Measurements from ENCODE around the gene CORO1C.
"Not testable (repeated sequence)": the region's sequence is repeated elsewhere in the genome, so short reads cannot be mapped to it uniquely, and the experiment has no call there.

Gene CORO1C

GRCh38 chr12:108731105-108731865 lies at the start of gene CORO1C:
Gene CORO1C (minus strand): TSS chr12:108731518. CDS start chr12:108701318, 30,200 bp downstream.
- Histone ChIP-seq H3K36me3 (replicated peaks) (no peaks in the 10 kb centered on the region), H3K9me3 (no peaks in the 10 kb centered on the region), H3K4me3 (peak within 1 kb of the TSS; percentile 67), H3K27me3 (ENCODE audit: low read depth) (no peaks in the 10 kb centered on the region), H3K4me1 (peaks cover 20% of the 10 kb centered on the region)
- in situ Hi-C loops (cut with MboI; ENCODE audit: low sequenced_read_pairs) = no loop called here
- DNase-seq (ENCODE audit: low spot score in 2 of 2) = peak; percentile 85 to 98

DNA sequence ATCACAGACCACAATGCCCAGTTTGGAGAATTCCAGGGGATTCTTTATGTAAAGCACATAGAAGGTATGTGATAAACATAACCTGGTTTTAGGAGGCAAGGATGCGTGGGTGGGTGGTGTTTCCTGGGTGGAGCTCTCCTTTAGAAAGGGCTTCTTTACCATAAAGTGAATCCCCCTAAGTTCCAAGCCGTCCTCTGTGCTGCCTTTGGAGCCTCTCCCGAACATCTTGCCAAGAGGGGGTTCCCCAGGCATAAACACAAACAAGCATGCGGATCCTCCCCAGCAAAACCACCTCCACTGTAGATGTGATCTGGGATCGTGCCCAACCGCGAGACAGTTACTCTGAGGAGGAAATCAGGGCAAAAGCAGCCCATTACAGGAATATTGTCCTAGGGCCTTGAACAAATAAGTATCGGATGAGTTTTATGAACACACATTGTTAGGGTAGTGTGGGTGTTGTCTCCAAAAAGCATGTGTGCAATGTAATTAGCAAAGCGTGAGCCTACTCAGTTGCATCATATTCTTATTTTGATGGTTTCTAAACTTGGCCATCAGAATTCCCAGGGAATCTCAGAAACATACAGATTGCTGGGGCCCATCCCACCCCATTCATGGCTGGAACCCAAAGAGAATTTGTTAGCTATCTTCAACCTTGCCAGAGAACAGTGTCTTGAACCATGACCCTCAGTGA lies 48.8 kb upstream of the CORO1C start:
- H3K27me3 ChIP-seq (ENCODE audit: low read depth) = peaks cover 2% of the 10 kb centered on the region; the same call in 1 of the 2 replicates
- no peaks in the 10 kb centered on the region for H3K36me3 ChIP-seq (replicated peaks)
- H3K4me1 ChIP-seq = no peaks in the 10 kb centered on the region
- no peak for DNase-seq (ENCODE audit: low spot score in 2 of 2)
- in situ Hi-C loops (cut with MboI; ENCODE audit: low sequenced_read_pairs) = no loop called here
- H3K4me3 ChIP-seq = no peak overlapping the region
- no peaks in the 10 kb centered on the region for H3K9me3 ChIP-seq

DNA sequence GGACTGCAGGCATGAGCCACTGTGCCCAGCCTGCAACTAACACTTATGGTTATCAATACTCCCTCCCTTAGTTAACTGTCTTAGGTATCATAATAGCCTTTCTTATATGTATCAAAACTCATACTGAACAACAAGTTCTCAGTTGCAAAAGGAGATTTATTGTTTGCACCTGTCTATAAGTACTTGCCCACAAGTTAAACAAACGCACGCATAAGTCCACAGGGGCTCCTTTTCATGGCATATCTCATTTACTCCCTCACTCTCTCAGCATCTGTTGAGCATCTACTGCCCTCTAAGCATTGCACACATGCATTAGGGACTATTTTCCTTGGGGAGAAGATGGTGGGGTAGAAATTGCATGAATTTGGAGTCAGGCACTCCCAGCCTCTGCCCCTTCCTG lies 46.7 kb upstream of the CORO1C start:
- Histone ChIP-seq H3K4me3 (no peak overlapping the region), H3K27me3 (ENCODE audit: low read depth) (peaks cover 2% of the 10 kb centered on the region; the same call in 1 of the 2 replicates), H3K36me3 (replicated peaks) (no peaks in the 10 kb centered on the region), H3K9me3 (no peaks in the 10 kb centered on the region), H3K4me1 (peaks cover 9% of the 10 kb centered on the region; the same call in 1 of the 2 replicates)
- DNase-seq (ENCODE audit: low spot score in 2 of 2) = no peak
- in situ Hi-C loops (cut with MboI; ENCODE audit: low sequenced_read_pairs) = no loop called here

DNA sequence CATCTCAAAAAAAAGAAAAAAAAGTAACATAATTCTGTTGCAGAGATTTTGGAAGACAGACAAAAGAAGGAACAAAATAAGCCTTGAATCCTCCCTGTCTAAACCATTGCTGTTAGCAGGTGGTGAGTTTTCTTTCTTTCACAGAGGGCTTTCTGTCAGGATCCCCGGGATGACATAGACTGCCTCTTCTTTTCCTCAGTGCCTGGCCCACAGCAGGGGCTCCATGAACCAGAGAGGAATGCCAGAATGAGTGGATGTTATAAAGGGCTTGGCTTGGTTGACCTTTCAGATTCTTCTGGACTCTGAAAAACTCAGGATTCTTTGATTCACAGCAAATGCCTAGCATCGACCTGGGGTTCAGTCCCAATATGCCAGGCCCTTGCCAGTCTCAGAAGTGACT lies 45.8 kb upstream of the CORO1C start:
- in situ Hi-C loops (cut with MboI; ENCODE audit: low sequenced_read_pairs) = no loop called here
- no peak for DNase-seq (ENCODE audit: low spot score in 2 of 2)
- H3K9me3 ChIP-seq = no peaks in the 10 kb centered on the region

GRCh38 chr12:108773798-108774788 lies 42.8 kb upstream of the CORO1C start:
- peak; percentile 34 to 44 for DNase-seq (ENCODE audit: low spot score in 2 of 2)
- Histone ChIP-seq H3K36me3 (replicated peaks) (no peaks in the 10 kb centered on the region), H3K4me3 (no peak overlapping the region), H3K9me3 (no peaks in the 10 kb centered on the region), H3K27me3 (ENCODE audit: low read depth) (peaks cover under 1% of the 10 kb centered on the region; the same call in 1 of the 2 replicates), H3K4me1 (peaks cover 9% of the 10 kb centered on the region; the same call in 1 of the 2 replicates)
- in situ Hi-C loops (cut with MboI; ENCODE audit: low sequenced_read_pairs) = no loop called here

More for the DNA sequence above, 45.8 kb upstream of the CORO1C start:
- peaks cover 2% of the 10 kb centered on the region; the same call in 1 of the 2 replicates for H3K27me3 ChIP-seq (ENCODE audit: low read depth)
- H3K36me3 ChIP-seq (replicated peaks) = no peaks in the 10 kb centered on the region
- no peak overlapping the region for H3K4me3 ChIP-seq
- H3K4me1 ChIP-seq = peaks cover 9% of the 10 kb centered on the region; the same call in 1 of the 2 replicates

GRCh38 chr12:108772891-108773797 lies 41.8 kb upstream of the CORO1C start:
- no peak overlapping the region for H3K4me3 ChIP-seq
- peaks cover 9% of the 10 kb centered on the region; the same call in 1 of the 2 replicates for H3K4me1 ChIP-seq
- H3K9me3 ChIP-seq = no peaks in the 10 kb centered on the region
- DNase-seq (ENCODE audit: low spot score in 2 of 2) = no peak
- H3K27me3 ChIP-seq (ENCODE audit: low read depth) = no peaks in the 10 kb centered on the region
- in situ Hi-C loops (cut with MboI; ENCODE audit: low sequenced_read_pairs) = no loop called here
- H3K36me3 ChIP-seq (replicated peaks) = no peaks in the 10 kb centered on the region

DNA sequence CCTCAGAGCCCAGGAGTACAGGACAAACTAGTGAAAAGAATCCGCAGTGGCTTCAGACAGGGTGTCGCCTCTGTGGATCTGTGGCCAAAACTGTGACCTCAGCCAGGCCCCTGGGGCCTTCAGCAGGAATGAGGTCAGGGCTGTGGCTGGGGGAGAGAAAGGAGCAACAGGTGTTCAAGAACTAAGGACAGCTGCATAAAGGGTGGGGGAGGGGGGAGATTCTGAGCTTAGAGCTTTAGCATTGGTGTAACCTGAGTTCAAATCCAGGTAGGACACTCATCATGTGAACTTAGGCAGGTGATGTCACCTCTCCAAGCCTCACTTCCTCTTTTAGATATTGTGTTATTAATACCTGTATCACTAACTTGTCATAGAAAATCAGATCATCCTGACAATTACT lies 40.9 kb upstream of the CORO1C start:
- H3K4me3 ChIP-seq = no peak overlapping the region
- H3K27me3 ChIP-seq (ENCODE audit: low read depth) = no peaks in the 10 kb centered on the region
- no peaks in the 10 kb centered on the region for H3K36me3 ChIP-seq (replicated peaks)
- in situ Hi-C loops (cut with MboI; ENCODE audit: low sequenced_read_pairs) = no loop called here
- no peaks in the 10 kb centered on the region for H3K9me3 ChIP-seq
- H3K4me1 ChIP-seq = peaks cover 9% of the 10 kb centered on the region; the same call in 1 of the 2 replicates
- no peak for DNase-seq (ENCODE audit: low spot score in 2 of 2)

DNA sequence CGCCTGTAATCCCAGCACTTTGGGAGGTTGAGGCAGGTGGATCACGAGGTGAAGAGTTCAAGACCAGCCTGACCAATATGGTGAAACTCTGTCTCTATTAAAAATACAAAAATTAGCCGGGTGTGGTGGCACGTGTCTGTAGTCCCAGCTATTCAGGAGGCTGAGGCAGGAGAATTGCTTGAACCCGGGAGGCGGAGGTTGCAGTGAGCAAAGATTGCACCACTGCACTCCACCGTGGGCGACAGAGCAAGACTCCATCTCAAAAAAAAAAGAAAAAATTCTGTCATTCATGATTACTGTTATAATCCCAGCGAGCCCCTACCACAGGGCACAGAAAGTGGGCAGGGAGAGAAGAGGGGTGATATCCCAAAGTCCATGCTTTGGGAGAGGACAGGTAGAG lies 40.5 kb upstream of the CORO1C start:
- H3K36me3 ChIP-seq (replicated peaks); DNase-seq (ENCODE audit: low spot score in 2 of 2); H3K27me3 ChIP-seq (ENCODE audit: low read depth); H3K9me3 ChIP-seq; H3K4me1 ChIP-seq; H3K4me3 ChIP-seq; in situ Hi-C loops (cut with MboI; ENCODE audit: low sequenced_read_pairs): not testable (repeated sequence)

DNA sequence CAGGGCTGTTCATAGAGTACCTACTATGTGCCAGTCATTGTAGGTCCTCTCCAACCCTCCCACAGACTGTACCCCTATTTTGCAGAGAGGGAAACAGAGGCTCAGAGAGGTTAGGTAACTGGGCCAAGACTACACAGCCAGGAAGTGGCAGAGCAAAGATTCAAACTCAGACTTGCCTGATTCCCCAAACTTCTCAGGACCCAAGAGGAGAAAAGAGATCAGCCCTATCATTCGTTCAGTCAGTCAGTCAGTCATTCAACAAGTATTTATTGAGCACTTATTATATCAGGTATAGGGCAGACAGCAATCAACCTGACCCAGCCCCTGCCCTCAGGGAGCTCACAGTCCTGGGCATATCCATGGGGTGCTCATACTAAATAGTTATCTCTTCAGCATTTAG lies 39.6 kb upstream of the CORO1C start:
- H3K4me1 ChIP-seq = peaks cover 9% of the 10 kb centered on the region; the same call in 1 of the 2 replicates
- in situ Hi-C loops (cut with MboI; ENCODE audit: low sequenced_read_pairs) = no loop called here

GRCh38 chr12:108770269-108770829 lies 39.0 kb upstream of the CORO1C start:
- in situ Hi-C loops (cut with MboI; ENCODE audit: low sequenced_read_pairs) = no loop called here
- no peak for DNase-seq (ENCODE audit: low spot score in 2 of 2)
- no peaks in the 10 kb centered on the region for H3K27me3 ChIP-seq (ENCODE audit: low read depth)

More for the DNA sequence above, 39.6 kb upstream of the CORO1C start:
- H3K36me3 ChIP-seq (replicated peaks) = no peaks in the 10 kb centered on the region
- H3K27me3 ChIP-seq (ENCODE audit: low read depth) = no peaks in the 10 kb centered on the region
- H3K4me3 ChIP-seq = no peak overlapping the region
- H3K9me3 ChIP-seq = no peaks in the 10 kb centered on the region
- no peak for DNase-seq (ENCODE audit: low spot score in 2 of 2)

GRCh38 chr12:108768591-108769500 lies 37.5 kb upstream of the CORO1C start:
- Histone ChIP-seq H3K4me1 (no peaks in the 10 kb centered on the region), H3K27me3 (ENCODE audit: low read depth) (no peaks in the 10 kb centered on the region), H3K9me3 (no peaks in the 10 kb centered on the region), H3K4me3 (no peak overlapping the region), H3K36me3 (replicated peaks) (no peaks in the 10 kb centered on the region)
- DNase-seq (ENCODE audit: low spot score in 2 of 2) = no peak
- in situ Hi-C loops (cut with MboI; ENCODE audit: low sequenced_read_pairs) = no loop called here

More at GRCh38 chr12:108770269-108770829, 39.0 kb upstream of the CORO1C start:
- no peaks in the 10 kb centered on the region for H3K36me3 ChIP-seq (replicated peaks)
- no peaks in the 10 kb centered on the region for H3K9me3 ChIP-seq
- H3K4me1 ChIP-seq = peaks cover 9% of the 10 kb centered on the region; the same call in 1 of the 2 replicates
- no peak overlapping the region for H3K4me3 ChIP-seq

All from HAP-1 (cell line).